GM12892 (cell line): Measurements from ENCODE around the gene YY1AP1.

Experiments used
- POLR2A ChIP-seq: IDR thresholded peaks from 2 replicates; pipeline ENCODE4 v1.6.1; 2011; ENCODE audit warnings: low read depth, low read length, control low read depth
- POLR2AphosphoS5 ChIP-seq: IDR thresholded peaks from 2 replicates; pipeline ENCODE4 v1.6.1; 2011; ENCODE audit warnings: low read depth, low read length, control low read depth

DNA sequence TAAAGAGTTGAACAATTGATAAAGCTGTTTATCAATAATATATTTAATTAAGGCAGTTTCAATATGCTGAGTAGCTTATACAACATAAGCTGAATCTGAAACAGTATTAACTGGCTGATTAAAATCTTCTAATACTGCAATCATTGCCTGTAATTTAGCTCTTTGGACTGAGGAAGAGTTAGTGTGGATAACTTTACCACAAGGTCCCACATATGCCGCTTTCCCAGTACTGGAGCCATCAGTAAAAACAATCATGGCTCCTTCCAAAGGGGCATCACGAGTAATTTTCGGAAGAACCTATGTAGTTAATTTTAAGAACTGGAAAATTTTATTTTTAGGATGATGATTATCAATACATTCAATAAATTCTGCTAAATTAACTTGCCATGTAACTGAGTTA, 7.0 kb upstream of the YY1AP1 start:
- no peak for TF ChIP-seq POLR2AphosphoS5
- no peak for TF ChIP-seq POLR2A
